ENCODE data around the gene EIF5AL1. TPM values are rescaled to one million over a fixed set of nuclear protein-coding genes. Genes with fewer than 3 reads are reported as not detected.

EIF5AL1 gene
- total and polyA plus RNA-seq, 2 of the 8 experiments (the other 6 are each of a cell fraction or from before 2014, with no cell fraction given): 1.7 to 2.2 TPM

GRCh38 chr10:79507440-79508167 lies 4.7 kb upstream of the EIF5AL1 start:
- Histone ChIP-seq H4K91ac (replicated peaks; ENCODE audit: insufficient read length, low read length) (no peak overlapping the region), H4K8ac (ENCODE audit: extremely low read depth, insufficient read depth, low read length) (no peak overlapping the region), H3K4me3 (ENCODE audit: extremely low read depth in 1 of 4, insufficient read depth in 2 of 4, low read depth in 3 of 4, low read length in 4 of 4) (no peak overlapping the region), H3K4me2 (ENCODE audit: insufficient read depth in 1 of 2, low read depth in 2 of 2, low read length in 2 of 2) (no peak overlapping the region), H2BK12ac (ENCODE audit: low read depth, low read length) (no peak overlapping the region), H2BK15ac (ENCODE audit: low read length) (no peak overlapping the region), H3K36me3 (ENCODE audit: control insufficient read depth in 2 of 4, insufficient read depth in 4 of 4, low read length in 3 of 4) (no peaks in the 10 kb centered on the region), H3K14ac (ENCODE audit: insufficient read length) (no peak overlapping the region), H3K27ac (ENCODE audit: low read depth, low read length) (no peak overlapping the region), H3K56ac (replicated peaks; ENCODE audit: insufficient read length, low read depth, low read length) (no peak overlapping the region), H3K4ac (replicated peaks; ENCODE audit: insufficient read length, low read depth, low read length) (no peak overlapping the region), H3K27me3 (replicated peaks in 1 of 4; ENCODE audit: control insufficient read depth in 3 of 4, extremely low read depth in 1 of 4, insufficient read depth in 3 of 4, low read length in 3 of 4) (no peaks in the 10 kb centered on the region; a peak in 1 of 7 replicates), H3K79me1 (ENCODE audit: low read depth, low read length) (no peaks in the 10 kb centered on the region), H2BK5ac (ENCODE audit: low read depth, low read length) (no peak overlapping the region), H2AK5ac (ENCODE audit: low read depth, low read length) (no peak overlapping the region), H4K20me1 (replicated peaks in 1 of 2; ENCODE audit: control insufficient read depth in 1 of 2, insufficient read depth in 2 of 2, low read length in 2 of 2) (no peaks in the 10 kb centered on the region), H3K79me2 (ENCODE audit: control insufficient read depth in 1 of 2, insufficient read depth in 2 of 2, low read length in 2 of 2) (no peaks in the 10 kb centered on the region), H2AFZ (ENCODE audit: low read length) (no peak overlapping the region), H2BK120ac (replicated peaks; ENCODE audit: low read depth, low read length) (no peak overlapping the region), H3K4me1 (replicated peaks in 1 of 4; ENCODE audit: control insufficient read depth in 3 of 4, insufficient read depth in 4 of 4, low read length in 3 of 4) (no peaks in the 10 kb centered on the region), H3K23ac (ENCODE audit: insufficient read length) (no peak overlapping the region), H4K5ac (ENCODE audit: insufficient read length, low read depth, low read length) (no peak overlapping the region), H3K9ac (replicated peaks in 1 of 4; ENCODE audit: extremely low read depth in 1 of 4, low read depth in 3 of 4, low read length in 3 of 4) (no peak overlapping the region), H2BK20ac (ENCODE audit: low read length) (no peak overlapping the region), H3K18ac (ENCODE audit: extremely low read depth, low read length) (no peak overlapping the region), H3K23me2 (ENCODE audit: low read depth, low read length) (no peaks in the 10 kb centered on the region), H3K9me3 (ENCODE audit: insufficient read depth in 2 of 2, low read depth in 1 of 2, low read length in 1 of 2) (no peaks in the 10 kb centered on the region)
- ChIA-PET CTCF (ENCODE audit: partially characterized antibody) (interaction anchor here (0.7 to 1.5 kb wide), 6 partner anchors 11 to 636 kb away, joined by 3 to 5 read pairs (median 4); no protein-coding TSS in a partner anchor), POLR2A (ENCODE audit: partially characterized antibody) (interaction anchor here (0.9 kb wide), 1 partner anchor 133 kb away, joined by 5 read pairs; no protein-coding TSS in a partner anchor)
- 92% methylated on average over 9 of the region's 9 CpGs; no CpG with 5 or more reads in 1 of the 2 experiments for WGBS, 2 experiments (ENCODE audit: extremely low coverage in 1 of 2, insufficient coverage in 1 of 2, insufficient read length in 1 of 2, insufficient replicate concordance in 2 of 2, low coverage in 1 of 2, low lambda C conversion rate in 2 of 2, missing lambda C conversion rate in 1 of 2)
- DNase-seq (ENCODE audit: low read depth in 1 of 2, low spot score in 2 of 2) (no peak), FAIRE-seq (no peak)
- TF ChIP-seq POLR2AphosphoS5 (IDR thresholded peaks at IDR 0.05; ENCODE audit: low read depth, low read length) (no peak), KDM5A (IDR thresholded peaks at IDR 0.05; ENCODE audit: low read length) (no peak), TAF7 (optimal IDR thresholded peaks at IDR 0.05; ENCODE audit: borderline replicate concordance, low read depth, low read length) (no peak), TCF12 (IDR thresholded peaks at IDR 0.05; ENCODE audit: low read depth, low read length) (no peak)
- TF ChIP-seq, protein P1, sequence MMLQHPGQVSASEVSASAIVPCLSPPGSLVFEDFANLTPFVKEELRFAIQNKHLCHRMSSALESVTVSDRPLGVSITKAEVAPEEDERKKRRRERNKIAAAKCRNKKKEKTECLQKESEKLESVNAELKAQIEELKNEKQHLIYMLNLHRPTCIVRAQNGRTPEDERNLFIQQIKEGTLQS (IDR thresholded peaks at IDR 0.05; ENCODE audit: insufficient read depth, low read depth, low read length): no peak
